Activated CD4-positive, alpha-beta T cell treated with anti-CD3 and anti-CD28 coated beads, Interleukin-2, amount 50 U/mL, for 4 hours (primary cell): Measurements from ENCODE around the gene SGO2.
"Not testable (repeated sequence)": the region's sequence is repeated elsewhere in the genome, so short reads cannot be mapped to it uniquely, and the experiment has no call there.

ENCODE experiments used
- DNase-seq, 2 experiments: peaks; one replicate each; pipeline ENCODE4 v3.0.0-alpha.2; 2020

The SGO2 gene

DNA sequence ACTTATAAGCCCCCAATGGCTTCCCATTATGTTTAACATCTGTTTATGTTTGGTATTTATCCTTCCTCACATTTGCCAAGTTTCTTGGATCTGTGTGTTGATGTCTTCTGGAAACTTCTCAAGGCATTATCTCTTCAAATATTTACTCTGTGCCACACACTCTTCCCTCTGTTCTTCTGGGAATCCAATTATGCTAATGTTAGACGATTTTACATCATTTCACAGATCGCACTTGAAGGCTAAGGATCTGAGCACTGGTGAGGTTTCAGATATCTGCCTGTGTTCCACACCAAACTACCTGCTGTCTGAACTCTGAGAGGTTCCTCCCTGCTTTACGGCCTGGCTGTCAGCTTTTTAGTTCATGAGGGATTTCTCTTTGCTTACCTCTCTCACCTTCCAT is 69.9 kb downstream of the SGO2 start:
- DNase-seq = no peak

DNA sequence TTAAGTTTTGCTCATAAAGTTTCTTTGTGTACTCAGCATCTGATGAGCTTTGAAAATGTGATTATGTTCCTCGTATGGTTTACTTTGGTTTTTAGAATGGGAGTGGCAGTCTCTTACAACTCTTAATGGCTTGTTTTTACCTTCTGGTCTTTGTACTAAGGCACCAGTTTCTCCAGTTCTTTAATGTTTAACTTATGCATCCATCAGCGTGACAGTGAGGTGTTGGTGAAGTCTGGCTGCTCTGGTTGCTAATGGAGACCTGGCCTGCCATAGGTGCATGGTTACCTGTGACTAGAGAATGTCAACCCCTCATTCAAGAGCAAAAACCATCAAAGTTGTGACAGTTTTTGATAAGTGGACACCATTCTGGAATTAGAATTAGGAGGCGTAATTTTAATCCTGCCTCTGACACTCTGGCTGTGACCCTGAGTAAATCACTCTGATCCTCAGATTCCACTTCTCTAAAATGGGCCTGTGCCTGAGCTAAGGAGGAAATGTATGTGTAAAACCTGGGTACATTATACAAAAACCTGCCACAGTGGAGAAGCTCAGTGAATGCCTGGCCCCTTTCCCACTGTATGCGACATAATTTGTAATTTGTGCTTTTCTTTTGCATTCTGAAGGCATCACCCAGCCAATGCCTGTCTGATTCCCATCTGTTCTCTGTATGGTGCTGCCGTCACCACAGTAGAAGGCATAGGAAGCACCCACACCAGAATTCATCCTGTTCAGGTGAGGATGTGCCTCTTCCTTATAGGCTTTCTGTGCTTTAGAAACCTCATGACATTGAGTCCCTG is 71.0 kb downstream of the SGO2 start:
- no peak for DNase-seq

DNA sequence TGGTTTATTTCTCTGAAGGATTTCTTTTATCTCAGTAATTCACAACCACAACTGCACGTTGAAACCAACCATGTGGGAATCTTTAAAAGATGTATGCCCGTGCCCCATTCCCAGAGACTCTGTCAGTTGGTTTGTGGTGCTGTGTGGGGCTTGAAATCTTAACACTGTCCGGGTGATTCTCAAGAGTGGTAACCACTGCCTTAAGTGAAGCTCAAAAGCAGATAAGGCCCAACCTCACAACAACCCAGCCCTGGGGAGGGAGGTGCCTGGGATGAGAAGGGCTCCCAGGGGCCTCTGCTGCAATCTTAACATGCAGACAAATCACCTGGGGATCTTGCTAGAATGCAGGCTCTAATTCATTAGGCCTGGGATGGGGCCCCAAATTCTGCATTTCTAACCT is 73.2 kb downstream of the SGO2 start:
- DNase-seq = no peak

DNA sequence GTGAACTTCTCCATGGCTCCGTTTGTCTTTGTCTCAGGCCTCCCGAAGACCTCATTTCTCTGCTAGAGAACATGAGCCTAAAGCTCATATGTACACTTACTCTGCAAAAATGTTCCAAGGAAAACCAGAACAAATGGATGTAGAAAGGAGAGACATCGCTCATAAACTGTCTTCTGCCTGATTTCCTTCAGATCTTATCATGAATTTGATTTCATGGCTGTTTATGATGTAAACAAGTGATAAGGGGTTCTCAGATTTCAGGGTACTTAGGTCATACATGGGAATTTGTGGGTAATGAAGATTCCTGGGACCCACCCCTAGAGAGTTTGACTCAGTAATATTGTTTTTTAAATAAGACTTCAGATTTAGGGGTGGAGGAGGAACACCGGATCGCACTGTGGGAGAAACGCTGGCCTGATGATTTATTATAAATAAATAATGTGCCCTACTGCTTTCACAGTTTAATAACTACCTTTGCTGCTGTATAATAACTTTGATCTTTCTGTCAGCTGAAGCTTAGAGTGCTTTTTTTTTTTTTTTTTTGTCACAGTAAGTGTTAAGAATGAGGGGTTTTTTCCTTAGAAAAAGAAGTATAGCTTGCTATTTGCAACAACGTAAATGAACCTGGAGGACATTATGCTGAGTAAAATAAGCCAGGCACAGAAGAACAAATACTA is 74.7 kb downstream of the SGO2 start:
- no peak for DNase-seq

DNA sequence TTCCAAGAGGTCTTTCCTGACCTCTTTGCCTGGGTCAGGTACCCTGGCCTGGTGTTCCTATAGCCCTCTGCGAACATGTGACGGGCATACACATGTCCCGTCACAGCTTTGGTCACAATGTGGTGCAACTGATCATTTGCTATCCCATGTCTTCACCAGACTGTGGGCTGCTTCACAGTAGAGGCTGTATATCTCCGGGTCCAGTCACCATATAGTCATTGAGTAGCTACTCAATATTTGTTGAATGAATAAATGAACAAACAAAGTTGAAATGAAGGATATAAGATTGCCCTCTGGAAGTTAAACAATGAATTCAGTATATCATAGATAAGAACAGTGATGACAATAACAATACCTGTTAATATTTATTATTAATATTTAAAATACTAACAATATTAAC is 76.6 kb downstream of the SGO2 start:
- DNase-seq = no peak

DNA sequence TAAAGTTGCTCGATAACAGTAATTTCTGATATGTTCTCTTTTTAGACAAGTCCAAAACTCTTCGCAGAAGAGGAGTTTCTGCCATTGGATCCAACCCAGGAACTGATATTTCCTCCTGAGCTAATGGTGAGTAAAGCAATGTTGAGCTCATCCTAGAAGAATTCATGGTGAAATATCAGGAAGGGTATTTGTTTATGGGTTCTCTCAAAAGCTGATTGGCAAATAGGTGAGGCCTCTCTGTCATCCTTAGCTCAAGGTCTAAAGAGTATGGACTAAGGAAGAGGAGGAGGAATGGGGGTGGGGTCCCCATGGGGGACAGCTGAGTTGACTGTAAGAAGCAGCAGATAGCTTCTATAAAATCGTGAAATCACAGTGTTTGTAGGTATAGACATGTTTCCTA is 78.0 kb downstream of the SGO2 start:
- no peak for DNase-seq

DNA sequence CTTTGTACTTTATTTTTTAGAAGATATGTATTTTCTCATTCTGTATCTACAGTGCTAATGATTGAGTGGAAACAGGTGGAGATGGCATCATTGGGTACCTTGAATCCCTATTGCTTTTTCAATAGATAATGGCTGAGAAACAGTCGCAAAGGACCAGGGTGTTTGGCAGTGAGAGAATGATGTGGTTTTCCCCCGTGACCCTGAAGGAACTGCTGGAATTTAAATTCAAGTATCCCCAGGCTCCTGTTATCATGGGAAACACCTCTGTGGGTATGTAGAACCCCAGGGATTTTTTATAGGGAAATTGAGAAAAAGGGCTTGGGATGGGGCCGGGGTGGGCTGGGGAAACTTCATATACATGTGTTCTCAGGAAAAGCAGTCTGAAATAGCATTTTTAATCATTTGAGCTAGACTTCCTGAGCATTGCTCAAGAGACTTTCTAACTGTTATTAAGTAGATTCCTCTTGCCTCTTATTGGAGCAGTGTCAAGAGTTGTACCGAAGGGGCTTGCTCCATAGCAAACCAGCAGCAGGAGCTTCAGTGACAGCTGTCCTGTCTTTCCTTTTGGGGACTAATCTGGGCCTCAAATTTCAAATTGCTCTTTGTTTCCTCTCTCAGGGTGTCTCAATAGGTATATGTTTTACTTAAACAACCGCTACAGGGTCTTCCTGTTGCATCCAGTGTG is 78.7 kb downstream of the SGO2 start:
- DNase-seq = no peak

DNA sequence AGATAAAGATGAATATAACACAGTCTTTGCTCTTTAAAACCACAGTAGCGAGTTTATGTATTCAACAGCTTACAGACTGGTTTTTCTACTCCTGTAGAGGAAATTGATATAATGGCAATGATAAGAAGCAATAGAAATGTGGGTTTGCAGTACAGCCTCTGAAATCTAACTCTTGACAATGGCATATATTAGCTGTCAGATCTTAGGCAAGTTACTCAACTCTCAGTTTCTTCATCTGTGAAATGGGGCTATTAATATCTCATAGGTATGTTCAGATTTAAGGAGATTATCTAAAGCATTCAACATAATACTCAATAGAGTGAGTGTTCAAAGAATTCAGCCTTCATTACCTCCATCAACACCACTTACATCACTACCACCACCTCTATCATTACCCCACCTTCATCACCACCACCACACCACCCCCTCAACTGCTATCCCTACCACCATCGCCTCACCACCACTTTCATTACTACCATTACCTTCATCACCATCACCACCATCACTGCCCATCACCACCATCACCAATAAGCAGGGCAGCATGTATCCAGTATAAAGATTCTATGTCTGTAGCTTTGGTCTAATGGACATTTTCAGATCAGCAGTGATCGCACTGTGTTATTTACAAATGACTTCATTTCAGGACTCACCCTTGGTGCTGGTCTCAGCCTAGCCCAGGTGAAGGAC is 82.5 kb downstream of the SGO2 start:
- DNase-seq = no peak

DNA sequence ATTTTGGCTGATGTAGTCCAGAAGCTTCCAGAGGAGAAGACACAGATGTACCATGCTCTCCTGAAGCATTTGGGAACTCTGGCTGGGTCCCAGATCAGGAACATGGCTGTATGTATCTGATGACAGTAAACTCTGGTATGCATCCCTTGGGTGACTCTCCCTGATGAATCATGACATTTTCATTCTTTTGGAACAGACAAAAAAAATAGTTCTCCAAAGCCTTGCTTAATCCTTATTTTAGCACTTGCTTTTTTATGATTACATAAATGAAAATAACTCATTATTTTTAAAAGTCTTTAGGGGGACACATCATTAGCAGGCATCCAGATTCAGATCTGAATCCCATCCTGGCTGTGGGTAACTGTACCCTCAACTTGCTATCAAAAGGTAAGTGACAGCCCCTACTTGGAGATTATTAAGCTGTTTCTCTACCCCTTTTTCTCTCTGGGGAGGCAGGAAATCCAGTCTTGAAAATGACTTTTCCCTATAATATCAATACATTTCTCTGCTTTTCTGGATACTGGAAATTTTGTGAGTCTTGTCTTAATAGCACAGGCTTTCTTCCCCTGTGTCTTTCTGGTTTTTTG is 83.1 kb downstream of the SGO2 start:
- DNase-seq = no peak

DNA sequence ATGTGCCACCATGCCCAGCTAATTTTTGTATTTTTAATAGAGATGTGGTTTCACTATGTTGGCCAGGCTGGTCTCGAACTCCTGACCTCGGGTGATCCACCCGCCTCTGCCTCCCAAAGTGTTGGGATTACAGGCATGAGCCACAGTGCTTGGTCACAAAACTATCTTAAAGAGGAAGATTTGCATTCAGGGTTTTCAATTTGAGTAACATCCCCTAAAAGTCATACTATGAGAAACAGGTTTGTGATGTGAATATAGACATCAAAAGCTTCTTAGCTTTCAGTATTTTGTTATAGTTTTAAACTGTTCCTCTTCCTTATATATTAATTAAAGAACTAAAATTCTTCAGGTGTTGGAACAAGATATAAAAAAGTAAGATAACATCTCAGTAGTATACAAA is 84.2 kb downstream of the SGO2 start:
- not testable (repeated sequence) for DNase-seq

DNA sequence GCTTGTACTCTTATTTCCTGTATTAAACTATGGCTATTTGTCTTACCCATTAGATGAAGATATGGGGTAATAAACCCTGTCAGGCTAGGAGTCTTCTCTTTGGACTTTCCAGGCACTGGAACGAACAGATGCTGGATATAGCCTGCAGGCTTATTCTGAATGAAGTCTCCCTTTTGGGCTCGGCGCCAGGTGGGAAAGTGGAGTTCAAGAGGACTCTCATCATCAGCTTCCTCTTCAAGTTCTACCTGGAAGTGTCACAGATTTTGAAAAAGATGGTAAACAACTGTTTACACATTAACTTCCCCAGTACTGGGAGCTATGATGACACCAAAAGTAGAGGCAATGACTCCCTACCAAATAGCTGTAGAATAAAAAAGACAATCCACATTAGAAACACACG is 87.7 kb downstream of the SGO2 start:
- DNase-seq = no peak

DNA sequence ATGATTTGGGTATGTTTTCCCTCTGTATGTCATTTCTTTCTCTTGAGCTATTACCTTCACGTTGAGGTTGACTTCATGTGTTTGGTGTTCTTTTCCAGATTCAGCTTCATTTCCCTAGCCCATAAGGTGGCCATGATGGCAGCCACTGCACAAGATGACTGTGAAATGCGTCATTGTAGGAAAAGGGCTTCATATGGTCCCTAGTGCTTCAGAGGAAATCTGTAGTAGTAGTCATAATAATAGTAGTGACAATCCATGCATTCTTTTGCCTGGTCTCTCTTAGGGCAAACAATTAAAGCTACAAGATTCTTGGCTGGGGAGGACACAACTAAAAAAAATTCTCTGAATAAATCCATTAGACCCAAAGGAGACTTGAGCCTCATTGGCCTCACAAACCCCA is 88.2 kb downstream of the SGO2 start:
- DNase-seq = no peak

DNA sequence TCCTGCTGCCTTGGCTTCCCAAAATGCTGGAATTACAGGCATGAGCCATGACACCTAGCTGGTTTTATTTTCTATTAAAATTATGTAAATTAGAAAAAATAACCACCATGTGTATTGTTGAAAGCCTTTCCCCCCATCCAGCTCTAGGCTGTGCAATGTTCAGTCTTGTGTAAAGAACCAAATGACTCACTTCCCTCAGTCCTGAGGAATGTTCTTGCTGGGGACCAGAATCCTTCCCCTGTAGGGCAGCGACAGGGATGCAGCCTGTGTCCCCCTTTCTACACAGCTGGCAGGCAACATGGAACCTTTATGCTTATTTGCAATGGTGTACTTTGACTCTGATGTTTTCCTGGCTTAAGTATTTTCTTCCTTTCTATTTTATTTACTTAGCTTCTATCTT is 89.2 kb downstream of the SGO2 start:
- no peak for DNase-seq

DNA sequence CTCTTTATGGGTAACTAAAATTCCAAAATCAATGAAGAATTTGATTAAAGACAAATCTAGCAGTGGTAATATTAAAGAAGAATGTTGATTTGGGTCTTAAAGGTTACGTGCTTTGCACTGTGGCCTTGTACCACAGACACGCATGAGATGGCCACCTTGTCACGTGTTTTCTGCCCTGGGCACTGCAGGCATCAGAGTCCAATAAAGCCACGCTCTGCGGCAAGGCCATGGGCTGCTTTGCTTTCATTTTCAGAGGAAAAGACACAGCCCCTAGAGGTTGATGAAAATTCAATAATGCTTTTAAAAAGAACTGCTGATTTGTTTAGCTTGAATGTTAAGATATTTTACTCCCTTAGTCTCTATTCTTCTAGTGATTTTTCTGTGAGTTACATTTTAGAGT is 90.2 kb downstream of the SGO2 start:
- DNase-seq = no peak

DNA sequence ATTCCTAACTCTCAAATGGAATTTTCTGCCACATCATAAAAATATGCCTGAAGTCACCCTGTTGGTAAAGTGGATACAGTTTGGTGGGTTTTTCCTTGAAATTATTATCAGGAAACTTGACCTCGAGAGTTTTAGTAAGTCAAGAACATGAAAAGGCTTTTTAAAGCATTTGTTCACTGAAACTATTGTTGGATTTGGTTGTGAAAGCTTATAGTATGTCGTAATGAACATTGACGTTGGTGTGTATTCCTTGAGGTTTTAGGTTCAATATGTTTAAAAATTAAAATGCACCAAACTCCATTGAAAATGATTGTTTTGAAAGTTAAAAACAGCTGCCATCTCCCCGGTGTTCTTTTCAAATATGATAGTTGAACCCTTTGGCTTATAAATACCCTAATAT is 90.6 kb downstream of the SGO2 start:
- DNase-seq = no peak

DNA sequence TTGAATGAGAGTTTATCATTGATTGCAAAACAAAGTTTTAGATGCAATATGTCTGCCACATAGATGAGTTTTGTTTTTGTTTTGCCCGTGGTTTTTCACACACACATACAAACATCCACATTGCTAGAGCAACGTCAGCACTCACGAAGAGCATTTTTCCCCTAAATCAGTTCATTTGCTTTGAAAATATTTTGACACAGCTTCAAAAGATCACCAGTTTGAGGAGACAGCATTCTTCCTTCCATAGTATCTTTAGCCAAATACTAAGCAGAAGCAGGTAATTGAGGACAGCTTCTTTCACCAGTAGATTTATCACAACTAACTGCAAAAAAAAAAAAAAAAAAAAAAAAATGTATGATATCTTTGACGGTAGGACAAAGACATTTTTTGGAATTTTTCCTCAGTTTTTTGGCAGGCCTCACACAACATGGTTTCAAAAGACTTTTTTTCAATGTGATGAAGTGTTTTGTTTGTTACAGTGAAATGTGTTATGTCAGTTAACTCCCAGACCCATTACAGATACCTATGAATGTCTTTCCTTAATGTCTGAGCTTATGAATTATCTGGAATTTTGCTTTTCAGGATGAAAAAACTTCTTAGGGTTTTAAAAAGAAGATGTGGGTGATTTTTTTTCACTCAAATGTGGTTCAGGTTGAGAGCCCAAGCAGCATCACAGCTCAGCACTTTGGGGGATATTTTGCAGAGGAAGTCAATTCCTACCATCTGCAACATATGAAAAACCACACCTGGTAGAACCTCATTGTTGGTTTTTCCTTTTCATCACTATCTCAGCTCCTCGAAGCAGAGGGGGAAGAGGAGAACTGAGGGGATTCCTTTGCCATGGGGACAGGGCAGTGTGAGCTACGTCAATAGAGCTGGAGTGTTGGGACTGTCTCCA is 91.4 kb downstream of the SGO2 start:
- no peak for DNase-seq

DNA sequence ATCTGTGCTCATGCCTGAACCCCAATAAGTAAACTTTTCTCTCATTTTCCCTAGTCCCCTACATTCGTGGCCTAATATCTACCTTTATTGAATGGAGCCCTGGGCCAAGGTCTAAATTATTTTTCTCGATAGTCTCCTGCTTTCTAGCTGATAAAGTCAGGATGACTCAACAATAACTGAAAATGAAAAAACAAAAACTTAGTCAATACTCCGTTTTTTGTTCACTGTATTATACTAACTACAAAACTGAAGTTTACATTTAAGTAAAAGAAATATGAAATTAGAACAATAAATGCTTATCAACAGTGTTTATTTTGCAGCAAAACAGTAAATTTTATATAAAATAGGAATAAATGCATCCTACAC is 92.0 kb downstream of the SGO2 start:
- DNase-seq = no peak

DNA sequence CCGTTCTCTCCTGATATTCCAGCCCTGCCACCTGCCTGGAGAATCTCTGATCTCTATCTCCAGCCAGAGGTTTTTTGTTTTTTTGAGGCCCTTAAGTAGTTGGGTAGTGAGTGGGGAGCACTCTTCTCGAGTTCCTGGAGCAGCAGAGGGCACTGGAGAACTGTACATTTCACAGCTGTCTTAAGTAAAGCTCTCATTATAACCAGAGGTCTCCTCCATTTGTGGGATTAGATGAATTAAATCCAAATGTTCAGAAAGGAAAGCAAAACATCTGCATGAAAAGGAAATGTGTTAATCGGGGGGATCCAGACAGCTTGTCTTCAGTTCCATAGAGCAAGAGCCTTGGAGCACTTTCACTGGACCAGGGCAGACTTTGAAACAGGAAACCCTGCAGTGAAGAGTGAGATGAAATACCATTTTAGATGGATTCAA is 92.6 kb downstream of the SGO2 start:
- no peak for DNase-seq

DNA sequence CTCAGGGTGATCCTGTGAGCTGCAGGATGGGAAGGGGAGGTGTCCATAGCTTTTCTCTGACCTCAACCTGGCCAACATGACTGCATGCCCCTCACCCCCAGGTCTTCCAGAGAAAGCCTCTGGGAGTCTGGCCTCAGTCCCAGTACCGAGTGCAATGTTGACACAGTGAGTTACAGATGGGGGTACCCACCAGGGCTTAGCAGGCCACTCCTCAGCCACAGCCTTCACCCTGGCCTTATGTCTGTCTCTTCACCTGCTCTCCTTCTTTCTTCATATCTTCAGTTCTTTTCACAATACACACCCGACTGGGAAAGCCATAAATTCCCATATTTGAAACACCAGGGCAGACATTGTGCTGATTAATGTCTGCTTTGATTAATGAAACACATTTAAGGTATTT is 93.3 kb downstream of the SGO2 start:
- DNase-seq = no peak

DNA sequence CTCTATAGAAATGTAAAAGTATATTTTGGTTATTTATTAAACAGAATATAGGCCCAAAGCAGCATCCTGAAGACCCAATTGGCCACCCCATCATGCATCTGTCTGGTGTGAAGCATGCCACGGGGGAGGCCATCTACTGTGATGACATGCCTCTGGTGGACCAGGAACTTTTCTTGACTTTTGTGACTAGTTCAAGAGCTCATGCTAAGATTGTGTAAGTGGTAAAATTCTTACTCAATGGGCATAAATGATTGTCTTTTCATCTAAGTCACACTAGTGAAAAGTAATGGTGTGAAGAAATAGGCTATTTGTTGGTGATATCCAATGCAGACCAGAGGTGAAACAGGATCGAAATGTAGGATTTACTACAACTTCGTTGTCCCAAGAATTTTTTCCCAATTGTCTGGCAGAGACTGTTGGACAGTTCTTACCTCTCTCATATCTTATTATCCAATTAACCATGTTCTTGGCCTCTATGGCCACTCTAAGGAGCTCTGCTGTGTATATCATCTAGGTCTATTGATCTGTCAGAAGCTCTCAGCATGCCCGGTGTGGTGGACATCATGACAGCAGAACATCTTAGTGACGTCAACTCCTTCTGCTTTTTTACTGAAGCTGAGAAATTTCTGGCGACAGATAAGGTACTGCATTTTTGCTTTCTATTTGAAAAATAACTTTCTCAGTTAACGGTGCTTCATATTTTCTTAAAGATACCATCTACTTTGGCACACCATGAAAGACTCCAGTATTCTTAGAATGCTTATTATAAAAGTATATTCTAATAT is 94.8 kb downstream of the SGO2 start:
- no peak for DNase-seq

DNA sequence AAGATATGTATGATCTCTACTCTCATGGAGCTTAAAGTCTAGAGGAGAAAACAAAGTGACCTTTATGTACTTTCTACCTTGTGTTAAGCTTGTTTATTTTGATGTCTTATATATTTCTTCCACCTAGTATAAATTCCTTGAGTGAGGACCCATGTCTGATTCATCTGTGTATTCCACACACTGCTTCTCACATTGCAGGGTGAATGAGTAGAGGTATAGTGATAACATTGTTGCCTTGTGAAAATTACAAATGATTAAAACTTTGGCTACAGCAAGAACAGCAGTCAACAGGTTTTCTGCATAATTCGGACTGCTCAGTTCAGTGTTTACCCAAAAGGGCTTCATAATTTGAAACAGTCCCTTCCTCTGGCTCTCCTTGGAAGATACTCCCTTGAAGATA is 96.1 kb downstream of the SGO2 start:
- DNase-seq = no peak
